Measurements from ENCODE around the gene GRM5.
"Not testable (repeated sequence)": the region's sequence is repeated elsewhere in the genome, so short reads cannot be mapped to it uniquely, and the experiment has no call there.

DNA sequence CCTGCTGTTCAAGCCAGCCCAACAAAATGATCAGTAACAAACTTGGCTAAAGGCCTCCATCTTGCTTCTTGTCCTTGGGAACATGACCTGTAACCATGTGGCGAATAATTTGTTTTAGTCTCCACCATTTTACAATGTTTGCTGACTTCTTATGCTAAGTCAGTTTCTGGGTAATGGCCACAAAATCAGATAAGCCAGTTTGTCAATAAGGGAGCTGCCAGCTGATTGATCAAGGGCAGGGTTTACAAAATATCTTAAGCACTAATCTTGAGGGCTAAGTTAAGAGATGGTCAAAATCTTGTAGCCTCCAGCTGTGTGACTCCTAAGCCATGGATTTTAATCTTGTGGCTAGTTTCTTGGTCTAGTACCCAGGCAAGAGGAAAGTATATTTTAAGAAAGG lies 176.9 kb downstream of the GRM5 start:
- TF ChIP-seq, protein P1, sequence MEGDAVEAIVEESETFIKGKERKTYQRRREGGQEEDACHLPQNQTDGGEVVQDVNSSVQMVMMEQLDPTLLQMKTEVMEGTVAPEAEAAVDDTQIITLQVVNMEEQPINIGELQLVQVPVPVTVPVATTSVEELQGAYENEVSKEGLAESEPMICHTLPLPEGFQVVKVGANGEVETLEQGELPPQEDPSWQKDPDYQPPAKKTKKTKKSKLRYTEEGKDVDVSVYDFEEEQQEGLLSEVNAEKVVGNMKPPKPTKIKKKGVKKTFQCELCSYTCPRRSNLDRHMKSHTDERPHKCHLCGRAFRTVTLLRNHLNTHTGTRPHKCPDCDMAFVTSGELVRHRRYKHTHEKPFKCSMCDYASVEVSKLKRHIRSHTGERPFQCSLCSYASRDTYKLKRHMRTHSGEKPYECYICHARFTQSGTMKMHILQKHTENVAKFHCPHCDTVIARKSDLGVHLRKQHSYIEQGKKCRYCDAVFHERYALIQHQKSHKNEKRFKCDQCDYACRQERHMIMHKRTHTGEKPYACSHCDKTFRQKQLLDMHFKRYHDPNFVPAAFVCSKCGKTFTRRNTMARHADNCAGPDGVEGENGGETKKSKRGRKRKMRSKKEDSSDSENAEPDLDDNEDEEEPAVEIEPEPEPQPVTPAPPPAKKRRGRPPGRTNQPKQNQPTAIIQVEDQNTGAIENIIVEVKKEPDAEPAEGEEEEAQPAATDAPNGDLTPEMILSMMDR (IDR thresholded peaks at IDR 0.05), result not testable (repeated sequence)
- not testable (repeated sequence) for TF ChIP-seq POLR2A (IDR thresholded peaks at IDR 0.05)

All from esophagus squamous epithelium (tissue), 4 donors.